Esophagus muscularis mucosa (tissue), 4 donors: Measurements from ENCODE around the gene UNC13C.

ENCODE experiments used
- EP300 ChIP-seq: sonication (generic); formaldehyde crosslinking; IDR thresholded peaks from one replicate; pipeline ENCODE4 v1.6.1; 2017; ENCODE audit warnings: antibody characterized with exemption
- POLR2A ChIP-seq: fragments of 450-650 bp; IDR thresholded peaks from one replicate; pipeline ENCODE4 v1.6.1; 2017; ENCODE audit warnings: antibody characterized with exemption, moderate library complexity, mild to moderate bottlenecking, low read depth
- POLR2AphosphoS5 ChIP-seq, 2 donors: sonication (generic); formaldehyde crosslinking; IDR thresholded peaks; one replicate each; pipeline ENCODE4 v1.6.1; 2017; ENCODE audit warnings: antibody characterized with exemption in 2 of 2
- TF ChIP-seq, protein P1 (sequence below), 3 experiments: fragments of 200-600 bp in 2 of 3; fragments of 450-650 bp in 1 of 3; sonication (generic) in 2 of 3; IDR thresholded peaks; one replicate each; pipeline ENCODE4 v1.5.1; 2017 to 2019; ENCODE audit warnings: antibody characterized with exemption in 3 of 3, mild to moderate bottlenecking in 2 of 3, moderate library complexity in 1 of 3

DNA sequence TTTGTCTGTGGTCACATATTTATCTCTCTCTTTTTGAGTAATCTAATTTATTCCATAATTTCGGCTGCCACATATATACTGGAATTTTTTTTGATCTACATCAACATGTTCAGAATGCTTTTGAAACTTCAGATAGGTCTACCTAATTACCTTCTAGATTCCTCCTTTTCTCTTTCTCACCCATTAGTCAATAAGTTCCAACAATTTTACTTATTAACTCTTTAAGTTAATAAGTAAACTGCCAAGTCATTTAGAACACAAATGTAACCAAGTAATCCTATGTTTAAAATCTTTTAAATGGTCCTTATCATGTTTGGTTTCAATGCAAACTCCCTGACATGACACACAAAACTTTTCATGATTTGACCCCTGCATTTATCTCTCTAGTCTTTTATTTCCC lies 410.5 kb downstream of the UNC13C start:
- TF ChIP-seq POLR2AphosphoS5 (IDR thresholded peaks at IDR 0.05), result no peak
- TF ChIP-seq, protein P1, sequence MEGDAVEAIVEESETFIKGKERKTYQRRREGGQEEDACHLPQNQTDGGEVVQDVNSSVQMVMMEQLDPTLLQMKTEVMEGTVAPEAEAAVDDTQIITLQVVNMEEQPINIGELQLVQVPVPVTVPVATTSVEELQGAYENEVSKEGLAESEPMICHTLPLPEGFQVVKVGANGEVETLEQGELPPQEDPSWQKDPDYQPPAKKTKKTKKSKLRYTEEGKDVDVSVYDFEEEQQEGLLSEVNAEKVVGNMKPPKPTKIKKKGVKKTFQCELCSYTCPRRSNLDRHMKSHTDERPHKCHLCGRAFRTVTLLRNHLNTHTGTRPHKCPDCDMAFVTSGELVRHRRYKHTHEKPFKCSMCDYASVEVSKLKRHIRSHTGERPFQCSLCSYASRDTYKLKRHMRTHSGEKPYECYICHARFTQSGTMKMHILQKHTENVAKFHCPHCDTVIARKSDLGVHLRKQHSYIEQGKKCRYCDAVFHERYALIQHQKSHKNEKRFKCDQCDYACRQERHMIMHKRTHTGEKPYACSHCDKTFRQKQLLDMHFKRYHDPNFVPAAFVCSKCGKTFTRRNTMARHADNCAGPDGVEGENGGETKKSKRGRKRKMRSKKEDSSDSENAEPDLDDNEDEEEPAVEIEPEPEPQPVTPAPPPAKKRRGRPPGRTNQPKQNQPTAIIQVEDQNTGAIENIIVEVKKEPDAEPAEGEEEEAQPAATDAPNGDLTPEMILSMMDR (IDR thresholded peaks at IDR 0.05), result no peak
- TF ChIP-seq POLR2A, result no peak
- TF ChIP-seq EP300, result no peak
